Left lung (tissue), 10 donors: ENCODE measurements around the gene PSMD5. TPM values are rescaled to one million over a fixed set of nuclear protein-coding genes. Genes with fewer than 3 reads are reported as not detected.

Source experiments
- ATAC-seq: fragments of 200-7000 bp; cut with Tn5 transposase; one replicate; pipeline ENCODE4 v1.9.1; 2020; ENCODE audit warnings: moderate library complexity
- DNase-seq, 4 donors: peaks; one replicate each; pipeline ENCODE4 v3.0.0-alpha.2; 2013 to 2020
- H3K27ac ChIP-seq, 2 donors: fragments of 200-600 bp; sonication (generic) in 1 of 2; one replicate each; pipeline versions ENCODE4 v1.5.0 to v1.8.0; 2020 to 2021
- H3K27me3 ChIP-seq, 2 donors: fragments of 200-600 bp; sonication (generic) in 1 of 2; one replicate each; pipeline versions ENCODE4 v1.5.0 to v1.8.0; 2020 to 2021
- H3K36me3 ChIP-seq, 2 donors: fragments of 200-600 bp; sonication (generic) in 1 of 2; one replicate each; pipeline versions ENCODE4 v1.5.0 to v1.8.0; 2020 to 2021
- H3K4me1 ChIP-seq, 2 donors: fragments of 200-600 bp; one replicate each; pipeline ENCODE4 v1.8.0; 2021
- H3K4me3 ChIP-seq, 2 donors: fragments of 200-600 bp; sonication (generic) in 1 of 2; one replicate each; pipeline versions ENCODE4 v1.5.0 to v1.8.0; 2020 to 2021; ENCODE audit warnings: mild to moderate bottlenecking in 1 of 2
- H3K9me3 ChIP-seq, 2 donors: fragments of 200-600 bp; sonication (generic) in 1 of 2; one replicate each; pipeline versions ENCODE4 v1.5.0 to v1.8.0; 2020 to 2021
- CTCF ChIP-seq, 2 donors: fragments of 200-600 bp; sonication (generic) in 1 of 2; IDR thresholded peaks; one replicate each; pipeline versions ENCODE4 v1.5.0 to v1.8.0; 2021; ENCODE audit warnings: antibody characterized with exemption in 2 of 2
- intact Hi-C, 2 donors: fragments of 100-400 bp; cut with DNase I; formaldehyde crosslinking; loops; one replicate each; pipeline versions ENCODE4 v1.11.2 to v1.14.2; 2022
- polyA plus RNA-seq, 6 donors: library from polyadenylated mRNA; unstranded; fragments of 120-200 nt; gene quantifications; one replicate each; pipeline ENCODE4 v1.2.1, GENCODE V29; 2013; ENCODE audit not compliant: insufficient read length in 6 of 6
- total RNA-seq, 2 donors: library from RNA; stranded (reverse); fragmentation: NEBNext Ultra II Directional; extraction: Animal tissue kit (Norgen Biotek cat#: 25700); gene quantifications; one replicate each; pipeline ENCODE4 v1.2.1, GENCODE V29; 2021
- donor health status: DM: no; HTN: yes; CAD: no.
- donor health status: DM: no; HTN: no; CAD: no.

The PSMD5 gene
- total and polyA plus RNA-seq, 8 donors, result 34.0 to 52.1 (median 43.6) TPM

GRCh38 chr9:120853198-120853597 is 10.5 kb upstream of the PSMD5 start:
- TF ChIP-seq CTCF (IDR thresholded peaks at IDR 0.05), result no peak
- intact Hi-C loops, result no loop called here
- ATAC-seq (no peak), DNase-seq (no peak)
- Histone ChIP-seq H3K36me3 (peaks cover 0 to 50% of the 10 kb centered on the region in 2 donors), H3K4me3 (no peak overlapping the region), H3K4me1 (no peaks in the 10 kb centered on the region), H3K9me3 (no peaks in the 10 kb centered on the region), H3K27ac (no peak overlapping the region), H3K27me3 (no peaks in the 10 kb centered on the region)

DNA sequence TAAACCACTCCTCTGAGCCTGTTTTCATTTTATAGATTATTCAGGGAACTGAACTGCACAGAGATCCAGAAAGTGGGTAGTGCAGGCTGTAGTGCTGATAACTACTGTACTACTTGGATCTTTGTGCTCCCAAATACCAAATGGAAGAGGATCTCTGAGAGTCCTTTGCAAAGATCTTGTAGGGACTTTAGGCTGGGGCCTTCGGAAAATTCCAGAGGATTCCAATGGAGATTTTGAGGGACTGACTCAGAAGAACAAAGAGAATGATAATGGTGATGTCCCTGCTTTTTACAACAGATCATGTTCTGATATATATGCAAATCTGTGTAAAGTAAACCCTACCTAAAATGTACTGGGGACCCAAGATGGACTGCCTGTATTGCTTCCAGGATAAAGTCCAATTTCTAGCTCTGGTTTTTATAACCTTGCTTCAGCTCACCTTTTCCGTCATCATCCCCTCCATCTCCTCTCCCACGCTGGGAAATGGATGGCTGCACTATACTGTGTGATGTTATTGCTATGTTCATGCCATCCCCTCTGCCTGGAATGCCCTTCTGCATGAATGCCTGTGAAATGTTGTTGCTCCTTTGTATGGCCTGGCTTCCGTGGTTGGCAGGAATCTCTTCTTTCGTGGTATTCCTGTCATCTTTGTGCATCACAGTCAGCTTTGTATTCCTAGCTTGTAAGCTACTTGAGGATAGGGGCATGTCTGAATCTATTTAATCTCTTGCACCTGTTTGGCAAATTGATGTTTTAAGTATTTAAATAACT is 9.7 kb upstream of the PSMD5 start:
- Histone ChIP-seq H3K27me3 (no peaks in the 10 kb centered on the region), H3K4me3 (no peak overlapping the region), H3K4me1 (no peaks in the 10 kb centered on the region), H3K27ac (no peak overlapping the region), H3K9me3 (no peaks in the 10 kb centered on the region), H3K36me3 (peaks cover 0 to 42% of the 10 kb centered on the region in 2 donors)
- no peak for TF ChIP-seq CTCF (IDR thresholded peaks at IDR 0.05)
- ATAC-seq, result no peak
- DNase-seq, result no peak
- intact Hi-C loops, result no loop called here

- H3K4me1 ChIP-seq, result no peaks in the 10 kb centered on the region
- no peaks in the 10 kb centered on the region for H3K27me3 ChIP-seq
- H3K4me3 ChIP-seq, result no peak overlapping the region
- intact Hi-C loops, result no loop called here
- no peak overlapping the region for H3K27ac ChIP-seq
- H3K9me3 ChIP-seq, result no peaks in the 10 kb centered on the region
- DNase-seq (no peak), ATAC-seq (no peak)
- peaks cover 0 to 33% of the 10 kb centered on the region in 2 donors for H3K36me3 ChIP-seq
- TF ChIP-seq CTCF (IDR thresholded peaks at IDR 0.05), result no peak
These were observed 8.7 kb upstream of the PSMD5 start for GRCh38 chr9:120851449-120851848.

GRCh38 chr9:120850315-120850714 is 7.6 kb upstream of the PSMD5 start:
- Histone ChIP-seq H3K9me3 (no peaks in the 10 kb centered on the region), H3K36me3 (peaks cover 0 to 33% of the 10 kb centered on the region in 2 donors), H3K4me1 (no peaks in the 10 kb centered on the region), H3K27me3 (no peaks in the 10 kb centered on the region), H3K27ac (no peak overlapping the region), H3K4me3 (no peak overlapping the region)
- ATAC-seq, result no peak
- DNase-seq, result no peak
- no peak for TF ChIP-seq CTCF (IDR thresholded peaks at IDR 0.05)
- intact Hi-C loops, result no loop called here

- H3K36me3 ChIP-seq, result peaks cover 0 to 12% of the 10 kb centered on the region in 2 donors
- intact Hi-C loops, result no loop called here
- DNase-seq, result no peak
- no peaks in the 10 kb centered on the region for H3K9me3 ChIP-seq
- TF ChIP-seq CTCF (IDR thresholded peaks at IDR 0.05), result no peak
- H3K27me3 ChIP-seq, result no peaks in the 10 kb centered on the region
- peaks cover 11 to 20% of the 10 kb centered on the region in 2 donors for H3K4me1 ChIP-seq
- no peak overlapping the region for H3K27ac ChIP-seq
- ATAC-seq, result no peak
- no peak overlapping the region for H3K4me3 ChIP-seq
These were observed 4.2 kb upstream of the PSMD5 start for GRCh38 chr9:120846906-120847305.
